Activated CD4-positive, alpha-beta memory T cell treated with anti-CD3 and anti-CD28 coated beads, Interleukin-2, amount 10 ng/mL, durations not matched to agents 7 days and 5 days (primary cell): ENCODE results near the gene GPX3. TPM values are rescaled to one million over a fixed set of nuclear protein-coding genes. Genes with fewer than 3 reads are reported as not detected.
A peak's percentile ranks its signal among the peaks of the same experiment; 100 is the strongest.

Source experiments
- CTCF ChIA-PET: fragments of 350-600 bp; sonication (Branson Sonifier 250); formaldehyde crosslinking; loops from one replicate; lab custom pipeline; 2021; ENCODE audit warnings: antibody characterized with exemption, inconsistent platforms; lab: Charles Lee
- POLR2A ChIA-PET: fragments of 350-600 bp; sonication (Branson Sonifier 250); formaldehyde crosslinking; loops from one replicate; lab custom pipeline; 2021; ENCODE audit warnings: antibody characterized with exemption; lab: Charles Lee
- DNase-seq: peaks from one replicate; pipeline ENCODE4 v3.0.0-alpha.2; 2020
- H3K27ac Mint-ChIP-seq: one replicate; pipeline ENCODE4 v1.8.0; 2021; ENCODE audit warnings: mild to moderate bottlenecking, mixed read lengths
- H3K27me3 Mint-ChIP-seq: one replicate; pipeline ENCODE4 v1.8.0; 2021; ENCODE audit warnings: mixed read lengths
- H3K36me3 Mint-ChIP-seq: one replicate; pipeline ENCODE4 v1.8.0; 2021; ENCODE audit warnings: low read depth, mixed read lengths
- H3K4me1 Mint-ChIP-seq: one replicate; pipeline ENCODE4 v1.8.0; 2021; ENCODE audit warnings: mixed read lengths
- H3K4me3 Mint-ChIP-seq: one replicate; pipeline ENCODE4 v1.8.0; 2021; ENCODE audit warnings: mild to moderate bottlenecking, mixed read lengths
- H3K9me3 Mint-ChIP-seq: one replicate; pipeline ENCODE4 v1.8.0; 2021; ENCODE audit warnings: mixed read lengths
- total RNA-seq, 2 experiments: library from RNA; stranded (reverse); gene quantifications; one replicate each; pipeline ENCODE4 v1.2.3, GENCODE V29; 2021

The GPX3 gene
- total RNA-seq, 2 experiments from 2014 or later = not detected

- Mint-ChIP-seq H3K4me1 (peaks cover 32% of the 10 kb centered on the region), H3K27ac (no peak overlapping the region), H3K27me3 (no peaks in the 10 kb centered on the region), H3K9me3 (no peaks in the 10 kb centered on the region), H3K4me3 (no peak overlapping the region), H3K36me3 (peaks cover 81% of the 10 kb centered on the region)
- CTCF ChIA-PET = interaction anchor here (0.6 to 5.3 kb wide), 6 partner anchors 9 to 106 kb away, joined by 3 to 30 read pairs (median 4); no protein-coding TSS in a partner anchor
- POLR2A ChIA-PET = interaction anchor here (0.8 to 3.7 kb wide), 3 partner anchors 21 to 41 kb away, joined by 3 to 11 read pairs (median 4); no protein-coding TSS in a partner anchor
- no peak for DNase-seq
These were observed 37.9 kb downstream of the GPX3 start for GRCh38 chr5:151058301-151058700.

- ChIA-PET CTCF (interaction anchor here (0.6 to 5.3 kb wide), 4 partner anchors 10 to 106 kb away, joined by 3 to 30 read pairs (median 3); no protein-coding TSS in a partner anchor), POLR2A (interaction anchor here (1.1 to 3.7 kb wide), 2 partner anchors 20 to 23 kb away, joined by 3 to 11 read pairs; no protein-coding TSS in a partner anchor)
- no peak for DNase-seq
- Mint-ChIP-seq H3K36me3 (peaks cover 81% of the 10 kb centered on the region), H3K9me3 (no peaks in the 10 kb centered on the region), H3K4me3 (no peak overlapping the region), H3K27ac (peak overlapping the region; percentile 80), H3K27me3 (no peaks in the 10 kb centered on the region), H3K4me1 (peaks cover 35% of the 10 kb centered on the region)
These were observed 38.6 kb downstream of the GPX3 start for GRCh38 chr5:151058891-151059489.

GRCh38 chr5:151060742-151061141, 40.4 kb downstream of the GPX3 start:
- Mint-ChIP-seq H3K9me3 (no peaks in the 10 kb centered on the region), H3K4me1 (peaks cover 40% of the 10 kb centered on the region)

GRCh38 chr5:151062405-151063141, 42.2 kb downstream of the GPX3 start:
- Mint-ChIP-seq H3K9me3 (no peaks in the 10 kb centered on the region), H3K27ac (no peak overlapping the region), H3K36me3 (peaks cover 70% of the 10 kb centered on the region), H3K4me1 (peaks cover 57% of the 10 kb centered on the region), H3K4me3 (no peak overlapping the region), H3K27me3 (no peaks in the 10 kb centered on the region)
- CTCF ChIA-PET = interaction anchor here (1.3 to 1.9 kb wide), 3 partner anchors 11 to 102 kb away, joined by 4 to 5 read pairs (median 4); no protein-coding TSS in a partner anchor
- POLR2A ChIA-PET = interaction anchor here (1.2 kb wide), 2 partner anchors 18 to 23 kb away, joined by 3 read pairs; partner anchors contain the start of gene TNIP1
- no peak for DNase-seq

More at GRCh38 chr5:151060742-151061141, 40.4 kb downstream of the GPX3 start:
- POLR2A ChIA-PET = interaction anchor here (1.0 to 3.7 kb wide), 7 partner anchors 8 to 55 kb away, joined by 3 to 11 read pairs (median 4); no protein-coding TSS in a partner anchor
- Mint-ChIP-seq H3K36me3 (peaks cover 74% of the 10 kb centered on the region), H3K27ac (peak overlapping the region; percentile 58), H3K4me3 (no peak overlapping the region), H3K27me3 (no peaks in the 10 kb centered on the region)
- DNase-seq = no peak
- CTCF ChIA-PET = interaction anchor here (0.6 to 1.3 kb wide), 7 partner anchors 9 to 131 kb away, joined by 3 to 4 read pairs (median 3); no protein-coding TSS in a partner anchor

- POLR2A ChIA-PET = interaction anchor here (1.2 kb wide), 2 partner anchors 17 to 22 kb away, joined by 3 read pairs; partner anchors contain the start of gene TNIP1
- Mint-ChIP-seq H3K36me3 (peaks cover 74% of the 10 kb centered on the region), H3K9me3 (no peaks in the 10 kb centered on the region), H3K4me1 (peaks cover 65% of the 10 kb centered on the region), H3K27me3 (no peaks in the 10 kb centered on the region), H3K27ac (no peak overlapping the region), H3K4me3 (no peak overlapping the region)
- no peak for DNase-seq
- CTCF ChIA-PET = interaction anchor here (1.3 to 1.9 kb wide), 3 partner anchors 11 to 101 kb away, joined by 4 to 5 read pairs (median 4); no protein-coding TSS in a partner anchor
These were observed 43.0 kb downstream of the GPX3 start for GRCh38 chr5:151063142-151063989.

- peaks cover 70% of the 10 kb centered on the region for H3K4me1 Mint-ChIP-seq
- ChIA-PET CTCF (interaction anchor here (1.1 to 1.2 kb wide), 2 partner anchors 13 to 61 kb away, joined by 4 to 6 read pairs; no protein-coding TSS in a partner anchor), POLR2A (interaction anchor here (2.3 kb wide), 1 partner anchor 13 kb away, joined by 10 read pairs; no protein-coding TSS in a partner anchor)
- peaks cover 71% of the 10 kb centered on the region for H3K36me3 Mint-ChIP-seq
- no peaks in the 10 kb centered on the region for H3K9me3 Mint-ChIP-seq
- no peak for DNase-seq
- H3K4me3 Mint-ChIP-seq = no peak overlapping the region
- no peak overlapping the region for H3K27ac Mint-ChIP-seq
- H3K27me3 Mint-ChIP-seq = no peaks in the 10 kb centered on the region
These were observed 44.6 kb downstream of the GPX3 start for GRCh38 chr5:151064916-151065499.

DNA sequence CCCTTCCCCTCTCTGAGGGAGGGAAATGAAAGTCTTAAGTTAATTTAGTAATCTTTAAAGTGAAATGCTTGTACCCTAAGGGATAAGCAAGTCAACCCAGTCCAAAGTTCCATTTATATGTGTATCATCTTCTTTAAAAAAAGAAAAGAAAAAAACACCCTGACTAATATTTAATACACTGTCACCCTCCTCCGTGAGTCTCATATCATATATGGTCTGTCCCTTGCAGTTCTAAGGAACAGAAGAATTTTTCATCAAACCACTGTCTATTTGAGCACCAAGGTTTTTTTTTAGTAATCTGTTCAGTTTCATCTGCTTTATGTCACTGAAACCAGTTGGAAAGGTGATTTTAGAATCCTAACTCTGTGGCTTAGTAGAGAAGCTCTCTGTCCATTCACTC, 45.2 kb downstream of the GPX3 start:
- CTCF ChIA-PET = interaction anchor here (1.0 to 1.9 kb wide), 2 partner anchors 14 to 21 kb away, joined by 3 to 6 read pairs; no protein-coding TSS in a partner anchor

GRCh38 chr5:151066920-151067319, 46.5 kb downstream of the GPX3 start:
- no peak for DNase-seq
- ChIA-PET POLR2A (interaction anchor here (1.2 kb wide), 1 partner anchor 20 kb away, joined by 3 read pairs; no protein-coding TSS in a partner anchor), CTCF (interaction anchor here (1.2 to 1.9 kb wide), 2 partner anchors 15 to 48 kb away, joined by 3 to 6 read pairs; no protein-coding TSS in a partner anchor)
- H3K4me1 Mint-ChIP-seq = peaks cover 69% of the 10 kb centered on the region
- peak overlapping the region; percentile 3 for H3K27ac Mint-ChIP-seq
- no peaks in the 10 kb centered on the region for H3K9me3 Mint-ChIP-seq
- peaks cover 69% of the 10 kb centered on the region for H3K36me3 Mint-ChIP-seq
- no peak overlapping the region for H3K4me3 Mint-ChIP-seq
- H3K27me3 Mint-ChIP-seq = no peaks in the 10 kb centered on the region

More for the DNA sequence above, 45.2 kb downstream of the GPX3 start:
- POLR2A ChIA-PET = interaction anchor here (1.2 to 2.3 kb wide), 2 partner anchors 13 to 21 kb away, joined by 3 to 10 read pairs; no protein-coding TSS in a partner anchor
- no peaks in the 10 kb centered on the region for H3K27me3 Mint-ChIP-seq
- H3K36me3 Mint-ChIP-seq = peaks cover 69% of the 10 kb centered on the region
- no peak for DNase-seq
- peak overlapping the region; percentile 15 for H3K27ac Mint-ChIP-seq
- peaks cover 70% of the 10 kb centered on the region for H3K4me1 Mint-ChIP-seq
- H3K9me3 Mint-ChIP-seq = no peaks in the 10 kb centered on the region
- H3K4me3 Mint-ChIP-seq = no peak overlapping the region

DNA sequence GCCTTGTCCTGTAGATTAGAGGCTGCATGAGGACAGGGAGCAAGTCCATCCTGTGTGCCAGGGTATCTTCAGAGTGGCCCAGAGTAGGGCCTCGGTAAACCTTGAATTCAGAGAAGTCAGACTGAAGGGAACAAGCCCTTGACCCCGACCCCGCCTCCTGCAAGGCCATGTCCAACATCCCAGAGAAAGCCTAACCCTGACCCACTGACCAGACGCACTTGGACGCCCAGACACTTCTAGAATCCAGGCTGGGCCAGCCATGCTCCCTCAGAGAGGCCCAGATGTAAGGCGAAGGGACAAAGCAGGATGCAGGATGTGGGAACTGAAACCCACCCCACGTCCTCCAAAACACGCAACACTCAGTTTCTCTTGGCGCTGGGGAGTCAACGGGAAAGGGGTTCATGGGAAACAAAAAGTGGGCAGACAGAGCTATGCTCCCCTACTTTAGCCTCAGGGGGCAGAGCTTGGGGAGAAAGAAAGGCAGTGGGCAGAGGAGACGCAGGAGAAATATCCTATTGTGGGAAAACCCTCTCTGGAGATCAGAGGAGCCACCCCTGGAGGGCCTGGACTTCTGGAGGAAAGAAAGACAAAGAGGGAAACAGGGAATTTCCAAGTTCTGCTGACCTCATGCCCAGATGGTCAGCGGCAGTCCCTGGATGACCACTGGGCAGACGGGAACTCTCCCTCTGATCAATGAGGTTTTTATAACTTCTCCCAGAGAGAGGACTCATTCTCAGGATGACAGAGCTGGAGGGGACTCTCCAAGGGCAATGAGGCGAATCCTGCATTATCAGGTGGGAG, 47.4 kb downstream of the GPX3 start:
- Mint-ChIP-seq H3K27ac (peak overlapping the region; percentile 66), H3K4me3 (no peak overlapping the region), H3K27me3 (no peaks in the 10 kb centered on the region), H3K9me3 (no peaks in the 10 kb centered on the region), H3K4me1 (peaks cover 73% of the 10 kb centered on the region), H3K36me3 (peaks cover 67% of the 10 kb centered on the region)
- no peak for DNase-seq
- ChIA-PET POLR2A (interaction anchor here (0.9 to 4.5 kb wide), 3 partner anchors 7 to 13 kb away, joined by 4 to 24 read pairs (median 18); partner anchors contain the start of gene TNIP1), CTCF (interaction anchor here (0.9 to 1.6 kb wide), 4 partner anchors 15 to 97 kb away, joined by 3 to 5 read pairs (median 4); no protein-coding TSS in a partner anchor)

- Mint-ChIP-seq H3K36me3 (peaks cover 66% of the 10 kb centered on the region), H3K27me3 (no peaks in the 10 kb centered on the region), H3K4me3 (no peak overlapping the region), H3K9me3 (no peaks in the 10 kb centered on the region), H3K4me1 (peaks cover 70% of the 10 kb centered on the region), H3K27ac (peak overlapping the region; percentile 66)
- peak; percentile 28 for DNase-seq
- CTCF ChIA-PET = interaction anchor here (0.9 to 1.6 kb wide), 4 partner anchors 14 to 96 kb away, joined by 3 to 5 read pairs (median 4); no protein-coding TSS in a partner anchor
- POLR2A ChIA-PET = interaction anchor here (0.6 to 4.5 kb wide), 8 partner anchors 8 to 31 kb away, joined by 3 to 24 read pairs (median 4); partner anchors contain the start of gene TNIP1
These were observed 48.2 kb downstream of the GPX3 start for GRCh38 chr5:151068433-151069197.
